HEK293 (cell line): ENCODE measurements around the gene HOXA6.
A peak's percentile ranks its signal among the peaks of the same experiment; 100 is the strongest.

Experiments
- ATF2 ChIP-seq: fragments of 450-650 bp; formaldehyde crosslinking; IDR thresholded peaks from 2 replicates; pipeline ENCODE4 v1.5.1; 2016; ENCODE audit warnings: missing biosample characterization, missing genetic modification characterization, low read depth
- CTCF ChIP-seq: fragments of 450-650 bp; formaldehyde crosslinking; IDR thresholded peaks from 2 replicates; pipeline ENCODE4 v1.5.1; 2016; ENCODE audit warnings: missing biosample characterization, missing genetic modification characterization
- GFI1B ChIP-seq: fragments of 450-650 bp; formaldehyde crosslinking; IDR thresholded peaks from 2 replicates; pipeline ENCODE4 v1.5.1; 2016; ENCODE audit warnings: missing biosample characterization, missing genetic modification characterization
- HOXA7 ChIP-seq: sonication (generic); formaldehyde crosslinking; IDR thresholded peaks from 2 replicates; pipeline ENCODE4 v1.8.1; 2022; ENCODE audit warnings: missing genetic modification reagents, borderline replicate concordance
- KLF16 ChIP-seq: fragments of 450-650 bp; formaldehyde crosslinking; IDR thresholded peaks from 2 replicates; pipeline ENCODE4 v1.5.1; 2017; ENCODE audit warnings: missing biosample characterization, missing genetic modification characterization
- KLF7 ChIP-seq: fragments of 450-650 bp; formaldehyde crosslinking; IDR thresholded peaks from 2 replicates; pipeline ENCODE4 v1.5.1; 2016; ENCODE audit warnings: missing biosample characterization, missing genetic modification characterization, borderline replicate concordance
- OSR2 ChIP-seq: fragments of 450-650 bp; formaldehyde crosslinking; IDR thresholded peaks from 2 replicates; pipeline ENCODE4 v1.5.1; 2016; ENCODE audit warnings: missing biosample characterization, missing genetic modification characterization
- PBX3 ChIP-seq: sonication (generic); formaldehyde crosslinking; IDR thresholded peaks from 2 replicates; pipeline ENCODE4 v1.8.1; 2022; ENCODE audit warnings: mild to moderate bottlenecking, moderate library complexity, missing genetic modification reagents
- SP7 ChIP-seq: fragments of 450-650 bp; formaldehyde crosslinking; IDR thresholded peaks from 2 replicates; pipeline ENCODE4 v1.5.1; 2016; ENCODE audit warnings: missing biosample characterization, missing genetic modification characterization
- TCF7L2 ChIP-seq: IDR thresholded peaks from 2 replicates; pipeline ENCODE4 v1.6.1; 2011; ENCODE audit warnings: low read depth, mild to moderate bottlenecking, inconsistent platforms, low read length, moderate library complexity, borderline replicate concordance
- ZBTB26 ChIP-seq: fragments of 450-650 bp; formaldehyde crosslinking; optimal IDR thresholded peaks from 2 replicates; pipeline ENCODE3; 2016; ENCODE audit warnings: missing biosample characterization, mild to moderate bottlenecking, missing genetic modification characterization
- ZBTB8A ChIP-seq: fragments of 450-650 bp; formaldehyde crosslinking; IDR thresholded peaks from 2 replicates; pipeline ENCODE4 v1.5.1; 2016; ENCODE audit warnings: missing biosample characterization, missing genetic modification characterization
- ZEB2 ChIP-seq: fragments of 450-650 bp; formaldehyde crosslinking; IDR thresholded peaks from 2 replicates; pipeline ENCODE4 v1.5.1; 2016; ENCODE audit warnings: missing biosample characterization, missing genetic modification characterization
- ZNF10 ChIP-seq: fragments of 450-650 bp; formaldehyde crosslinking; IDR thresholded peaks from 2 replicates; pipeline ENCODE4 v1.5.1; 2017; ENCODE audit warnings: missing biosample characterization, missing genetic modification characterization
- ZNF202 ChIP-seq: fragments of 450-650 bp; formaldehyde crosslinking; IDR thresholded peaks from 2 replicates; pipeline ENCODE4 v1.5.1; 2016; ENCODE audit warnings: missing biosample characterization, missing genetic modification characterization, borderline replicate concordance
- ZNF248 ChIP-seq: fragments of 450-650 bp; formaldehyde crosslinking; IDR thresholded peaks from 2 replicates; pipeline ENCODE4 v1.5.1; 2017; ENCODE audit warnings: missing biosample characterization, missing genetic modification characterization
- ZNF311 ChIP-seq: fragments of 450-650 bp; formaldehyde crosslinking; IDR thresholded peaks from 2 replicates; pipeline ENCODE4 v1.5.1; 2017; ENCODE audit warnings: missing biosample characterization, missing genetic modification characterization, borderline replicate concordance
- ZNF335 ChIP-seq: fragments of 450-650 bp; formaldehyde crosslinking; conservative IDR thresholded peaks from 2 replicates; pipeline ENCODE4 v1.5.1; 2016; ENCODE audit warnings: missing biosample characterization, missing genetic modification characterization
- ZNF391 ChIP-seq: fragments of 450-650 bp; formaldehyde crosslinking; IDR thresholded peaks from 2 replicates; pipeline ENCODE4 v1.5.1; 2016; ENCODE audit warnings: low read depth, missing biosample characterization, missing genetic modification characterization, borderline replicate concordance
- ZNF423 ChIP-seq: fragments of 450-650 bp; formaldehyde crosslinking; IDR thresholded peaks from 2 replicates; pipeline ENCODE4 v1.5.1; 2016; ENCODE audit warnings: missing biosample characterization, missing genetic modification characterization
- ZNF488 ChIP-seq: fragments of 450-650 bp; formaldehyde crosslinking; IDR thresholded peaks from 2 replicates; pipeline ENCODE4 v1.5.1; 2016; ENCODE audit warnings: missing biosample characterization, missing genetic modification characterization
- ZNF514 ChIP-seq: fragments of 450-650 bp; formaldehyde crosslinking; IDR thresholded peaks from 2 replicates; pipeline ENCODE4 v1.5.1; 2016; ENCODE audit warnings: missing biosample characterization, missing genetic modification characterization
- ZNF76 ChIP-seq: fragments of 450-650 bp; formaldehyde crosslinking; IDR thresholded peaks from 2 replicates; pipeline ENCODE4; 2016; ENCODE audit warnings: low read depth, missing biosample characterization, missing genetic modification characterization, borderline replicate concordance
- ZNF777 ChIP-seq: fragments of 450-650 bp; formaldehyde crosslinking; IDR thresholded peaks from 2 replicates; pipeline ENCODE4 v1.5.1; 2017; ENCODE audit warnings: missing biosample characterization, missing genetic modification characterization, borderline replicate concordance
- ZSCAN4 ChIP-seq: fragments of 450-650 bp; formaldehyde crosslinking; IDR thresholded peaks from 2 replicates; pipeline ENCODE4 v1.5.1; 2017; ENCODE audit warnings: missing biosample characterization, missing genetic modification characterization
- TF ChIP-seq, protein P1 (sequence below): fragments of 450-650 bp; formaldehyde crosslinking; IDR thresholded peaks from 2 replicates; pipeline ENCODE4 v1.5.1; 2016; ENCODE audit warnings: missing biosample characterization, missing genetic modification characterization
- TF ChIP-seq, protein P2 (sequence below): fragments of 450-650 bp; formaldehyde crosslinking; IDR thresholded peaks from 2 replicates; pipeline ENCODE4 v1.5.1; 2016; ENCODE audit warnings: missing biosample characterization, missing genetic modification characterization

The HOXA6 gene

DNA sequence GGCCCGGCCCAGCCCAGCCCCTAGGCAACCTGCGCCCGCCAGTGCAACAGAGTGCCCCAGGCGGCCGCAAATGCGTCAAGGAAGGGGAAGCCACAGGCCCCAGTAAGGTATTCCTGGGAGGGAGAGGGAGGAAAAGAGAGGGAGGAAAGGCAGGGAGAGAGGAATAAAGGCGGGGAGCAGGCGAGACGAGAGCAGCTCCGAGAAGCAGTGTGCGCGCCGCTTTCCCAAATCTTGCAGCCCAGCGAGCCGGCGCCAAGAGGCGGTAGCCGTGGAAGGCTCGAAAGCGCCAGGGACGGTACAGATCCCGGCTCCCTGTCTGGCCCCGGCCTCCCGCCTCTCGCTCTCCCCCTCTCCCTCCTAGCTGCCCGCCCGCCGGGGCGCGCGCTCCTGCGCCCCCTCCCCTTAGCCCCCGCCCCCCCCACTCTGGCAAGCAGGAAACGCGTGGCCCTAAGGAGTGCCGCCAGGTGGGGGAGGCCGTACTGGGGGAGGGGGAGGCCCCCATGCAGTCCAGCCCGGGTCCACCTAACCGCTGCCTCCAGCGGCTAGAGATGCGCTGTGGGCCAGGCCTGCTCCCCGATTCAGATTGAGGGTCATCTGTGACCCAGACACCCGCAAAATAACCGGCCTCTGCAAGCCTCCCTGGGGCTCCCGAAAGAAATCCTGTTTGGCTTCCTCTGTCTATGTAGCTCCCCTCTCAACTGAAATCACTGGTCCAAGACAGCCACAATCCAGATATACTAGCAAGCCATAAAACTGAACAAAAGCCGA lies 22.3 kb upstream of the HOXA6 start (continued):
- TF ChIP-seq KLF16 (tag by site-specific recombination) (0 out of 2 replicates have a peak, but pooled peaks have one; percentile 12), OSR2 (tag by site-specific recombination) (no peak), PBX3 (CRISPR knock-in tag) (no peak), ZNF423 (tag by site-specific recombination) (no peak), SP7 (tag by site-specific recombination) (no peak), ATF2 (tag by site-specific recombination) (no peak), ZNF76 (tag by site-specific recombination) (no peak), CTCF (no peak), ZBTB8A (peak; percentile 46), ZNF335 (tag by site-specific recombination) (peak; percentile 55), ZNF10 (no peak), ZNF514 (tag by site-specific recombination) (no peak), HOXA7 (no peak), ZNF202 (tag by site-specific recombination) (no peak), GFI1B (peak; percentile 79), ZBTB26 (tag by site-specific recombination) (peak; percentile 69), ZNF248 (no peak), TCF7L2 (peak; percentile 64), ZNF311 (tag by site-specific recombination) (no peak), ZEB2 (tag by site-specific recombination) (no peak; the same call in 1 of the 2 replicates), ZNF391 (no peak), KLF7 (tag by site-specific recombination) (0 out of 2 replicates have a peak, but pooled peaks have one; percentile 33), ZNF777 (tag by site-specific recombination) (no peak), ZNF488 (tag by site-specific recombination) (no peak), ZSCAN4 (tag by site-specific recombination) (no peak)
- TF ChIP-seq, protein P1, sequence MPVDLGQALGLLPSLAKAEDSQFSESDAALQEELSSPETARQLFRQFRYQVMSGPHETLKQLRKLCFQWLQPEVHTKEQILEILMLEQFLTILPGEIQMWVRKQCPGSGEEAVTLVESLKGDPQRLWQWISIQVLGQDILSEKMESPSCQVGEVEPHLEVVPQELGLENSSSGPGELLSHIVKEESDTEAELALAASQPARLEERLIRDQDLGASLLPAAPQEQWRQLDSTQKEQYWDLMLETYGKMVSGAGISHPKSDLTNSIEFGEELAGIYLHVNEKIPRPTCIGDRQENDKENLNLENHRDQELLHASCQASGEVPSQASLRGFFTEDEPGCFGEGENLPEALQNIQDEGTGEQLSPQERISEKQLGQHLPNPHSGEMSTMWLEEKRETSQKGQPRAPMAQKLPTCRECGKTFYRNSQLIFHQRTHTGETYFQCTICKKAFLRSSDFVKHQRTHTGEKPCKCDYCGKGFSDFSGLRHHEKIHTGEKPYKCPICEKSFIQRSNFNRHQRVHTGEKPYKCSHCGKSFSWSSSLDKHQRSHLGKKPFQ, result no peak
- TF ChIP-seq, protein P2, sequence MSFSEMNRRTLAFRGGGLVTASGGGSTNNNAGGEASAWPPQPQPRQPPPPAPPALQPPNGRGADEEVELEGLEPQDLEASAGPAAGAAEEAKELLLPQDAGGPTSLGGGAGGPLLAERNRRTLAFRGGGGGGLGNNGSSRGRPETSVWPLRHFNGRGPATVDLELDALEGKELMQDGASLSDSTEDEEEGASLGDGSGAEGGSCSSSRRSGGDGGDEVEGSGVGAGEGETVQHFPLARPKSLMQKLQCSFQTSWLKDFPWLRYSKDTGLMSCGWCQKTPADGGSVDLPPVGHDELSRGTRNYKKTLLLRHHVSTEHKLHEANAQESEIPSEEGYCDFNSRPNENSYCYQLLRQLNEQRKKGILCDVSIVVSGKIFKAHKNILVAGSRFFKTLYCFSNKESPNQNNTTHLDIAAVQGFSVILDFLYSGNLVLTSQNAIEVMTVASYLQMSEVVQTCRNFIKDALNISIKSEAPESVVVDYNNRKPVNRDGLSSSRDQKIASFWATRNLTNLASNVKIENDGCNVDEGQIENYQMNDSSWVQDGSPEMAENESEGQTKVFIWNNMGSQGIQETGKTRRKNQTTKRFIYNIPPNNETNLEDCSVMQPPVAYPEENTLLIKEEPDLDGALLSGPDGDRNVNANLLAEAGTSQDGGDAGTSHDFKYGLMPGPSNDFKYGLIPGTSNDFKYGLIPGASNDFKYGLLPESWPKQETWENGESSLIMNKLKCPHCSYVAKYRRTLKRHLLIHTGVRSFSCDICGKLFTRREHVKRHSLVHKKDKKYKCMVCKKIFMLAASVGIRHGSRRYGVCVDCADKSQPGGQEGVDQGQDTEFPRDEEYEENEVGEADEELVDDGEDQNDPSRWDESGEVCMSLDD (tag by site-specific recombination), result peak; percentile 61; the same call in 1 of the 2 replicates
